Retinal pigment epithelial cell (primary cell): Measurements from ENCODE around the gene FRMD1.
"Not testable (repeated sequence)": the region's sequence is repeated elsewhere in the genome, so short reads cannot be mapped to it uniquely, and the experiment has no call there.

Experiments
- DNase-seq: peaks from one replicate; pipeline ENCODE4 v3.0.0-alpha.2; 2010; ENCODE audit warnings: low read depth
- H3K4me3 ChIP-seq: 2 replicates; pipeline ENCODE4 v1.5.1; 2011; ENCODE audit warnings: mild to moderate bottlenecking, low read length, control low read depth, moderate library complexity
- CTCF ChIP-seq: conservative IDR thresholded peaks from 2 replicates; pipeline ENCODE4 v1.5.1; 2011; ENCODE audit warnings: low read depth, low read length, control low read depth, inconsistent platforms

The FRMD1 gene

GRCh38 chr6:168084465-168085160 is 5.6 kb upstream of the FRMD1 start:
- no peak for TF ChIP-seq CTCF
- H3K4me3 ChIP-seq = no peak overlapping the region
- no peak for DNase-seq

- TF ChIP-seq CTCF = no peak
- H3K4me3 ChIP-seq = no peak overlapping the region
- no peak for DNase-seq
Observed at GRCh38 chr6:168083514-168083885, 4.5 kb upstream of the FRMD1 start.

- no peak for TF ChIP-seq CTCF
- H3K4me3 ChIP-seq = no peak overlapping the region
- no peak for DNase-seq
Observed at GRCh38 chr6:168082860-168083513, 4.0 kb upstream of the FRMD1 start.

GRCh38 chr6:168081858-168082546 is 3.0 kb upstream of the FRMD1 start:
- no peak for TF ChIP-seq CTCF
- no peak for DNase-seq

GRCh38 chr6:168080393-168081077 is 1.5 kb upstream of the FRMD1 start:
- no peak overlapping the region for H3K4me3 ChIP-seq
- DNase-seq = no peak
- TF ChIP-seq CTCF = no peak

More at GRCh38 chr6:168081858-168082546, 3.0 kb upstream of the FRMD1 start:
- no peak overlapping the region for H3K4me3 ChIP-seq

GRCh38 chr6:168078175-168078942 is 653 bp downstream of the FRMD1 start:
- no peak for TF ChIP-seq CTCF
- no peak overlapping the region for H3K4me3 ChIP-seq
- DNase-seq = no peak

- not testable (repeated sequence) for H3K4me3 ChIP-seq, DNase-seq
Observed at GRCh38 chr6:168077401-168077800, 1.6 kb downstream of the FRMD1 start.
